NB4 (cell line): ENCODE results near the gene GPX3.

Experiments
- MYC ChIP-seq: IDR thresholded peaks from 2 replicates; pipeline ENCODE4 v1.6.1; 2011; ENCODE audit warnings: low read depth, low read length
- POLR2A ChIP-seq: IDR thresholded peaks from 2 replicates; pipeline ENCODE4 v1.6.1; 2011; ENCODE audit warnings: mild to moderate bottlenecking; ENCODE audit not compliant: insufficient read length; ENCODE audit errors: extremely low read depth
- TF ChIP-seq, protein P1 (sequence below): IDR thresholded peaks from one replicate; pipeline ENCODE4 v1.5.1; 2012; ENCODE audit warnings: low read depth, low read length

DNA sequence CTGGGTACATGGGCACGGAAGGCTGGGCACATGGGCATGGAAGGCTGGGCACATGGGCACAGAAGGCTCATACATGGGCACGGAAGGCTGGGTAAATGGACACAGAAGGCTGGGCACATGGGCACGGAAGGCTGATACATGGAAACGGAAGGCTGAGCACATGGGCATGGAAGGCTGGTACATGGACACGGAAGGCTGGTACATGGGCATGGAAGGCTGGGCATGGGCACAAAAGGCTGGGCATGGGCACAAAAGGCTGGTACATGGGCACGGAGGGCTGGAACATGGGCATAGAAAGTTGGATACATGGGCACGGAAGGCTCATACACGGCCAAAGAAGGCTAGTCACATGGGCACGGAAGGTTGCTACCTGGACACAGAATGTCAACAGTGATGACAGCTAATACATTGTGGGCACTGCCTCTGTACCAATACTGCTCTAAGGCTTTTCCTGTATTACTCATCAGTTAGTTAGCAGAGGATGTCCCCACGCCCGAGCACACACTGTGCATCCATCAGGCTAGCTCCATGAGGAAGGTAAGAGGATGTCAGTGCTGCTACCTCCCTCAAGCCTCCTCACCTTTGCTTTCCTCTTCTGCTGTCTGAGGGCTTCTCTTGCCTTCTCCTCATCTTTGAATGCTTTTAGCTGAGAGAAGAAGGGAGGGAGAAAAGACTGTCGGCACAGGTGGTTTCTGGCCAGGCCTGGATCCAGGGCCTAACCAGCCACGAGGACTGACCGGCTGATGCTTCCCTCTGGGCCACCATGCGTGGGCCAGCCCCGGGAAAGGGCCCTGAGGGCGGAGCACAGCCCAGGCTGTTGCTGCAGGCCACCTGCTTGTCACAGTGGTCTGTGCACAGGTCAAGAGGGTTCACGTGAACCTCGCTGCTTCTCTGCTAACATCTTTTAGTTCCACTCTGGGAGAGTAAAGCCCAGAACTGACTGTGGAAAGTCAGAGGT lies 14.3 kb downstream of the GPX3 start:
- TF ChIP-seq POLR2A (no peak), MYC (no peak)
- TF ChIP-seq, protein P1, sequence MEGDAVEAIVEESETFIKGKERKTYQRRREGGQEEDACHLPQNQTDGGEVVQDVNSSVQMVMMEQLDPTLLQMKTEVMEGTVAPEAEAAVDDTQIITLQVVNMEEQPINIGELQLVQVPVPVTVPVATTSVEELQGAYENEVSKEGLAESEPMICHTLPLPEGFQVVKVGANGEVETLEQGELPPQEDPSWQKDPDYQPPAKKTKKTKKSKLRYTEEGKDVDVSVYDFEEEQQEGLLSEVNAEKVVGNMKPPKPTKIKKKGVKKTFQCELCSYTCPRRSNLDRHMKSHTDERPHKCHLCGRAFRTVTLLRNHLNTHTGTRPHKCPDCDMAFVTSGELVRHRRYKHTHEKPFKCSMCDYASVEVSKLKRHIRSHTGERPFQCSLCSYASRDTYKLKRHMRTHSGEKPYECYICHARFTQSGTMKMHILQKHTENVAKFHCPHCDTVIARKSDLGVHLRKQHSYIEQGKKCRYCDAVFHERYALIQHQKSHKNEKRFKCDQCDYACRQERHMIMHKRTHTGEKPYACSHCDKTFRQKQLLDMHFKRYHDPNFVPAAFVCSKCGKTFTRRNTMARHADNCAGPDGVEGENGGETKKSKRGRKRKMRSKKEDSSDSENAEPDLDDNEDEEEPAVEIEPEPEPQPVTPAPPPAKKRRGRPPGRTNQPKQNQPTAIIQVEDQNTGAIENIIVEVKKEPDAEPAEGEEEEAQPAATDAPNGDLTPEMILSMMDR: no peak
